Trophoblast cell (in vitro differentiated cells and primary cell): Measurements from ENCODE around the gene GABRR2.
"Not testable (repeated sequence)": the region's sequence is repeated elsewhere in the genome, so short reads cannot be mapped to it uniquely, and the experiment has no call there.

ENCODE experiments used
- DNase-seq, 2 donors: peaks; one replicate each; pipeline ENCODE4 v3.0.0-alpha.2; 2016
- H2AFZ ChIP-seq: 2 replicates; pipeline ENCODE4 v1.6.1; 2013; ENCODE audit warnings: low read length, moderate library complexity, mild to moderate bottlenecking; ENCODE audit not compliant: insufficient read depth, poor library complexity
- H2AK5ac ChIP-seq: 2 replicates; pipeline ENCODE4 v1.6.1; 2013; ENCODE audit warnings: mild to moderate bottlenecking, low read length
- H2BK120ac ChIP-seq: 2 replicates; pipeline ENCODE4 v1.6.1; 2013; ENCODE audit warnings: low read length, mild to moderate bottlenecking, moderate library complexity; ENCODE audit not compliant: insufficient read depth, poor library complexity
- H2BK12ac ChIP-seq: 2 replicates; pipeline ENCODE4 v1.6.1; 2013; ENCODE audit warnings: mild to moderate bottlenecking, low read length, moderate library complexity
- H2BK5ac ChIP-seq: 2 replicates; pipeline ENCODE4 v1.6.1; 2013; ENCODE audit warnings: low read length, low read depth, moderate library complexity, mild to moderate bottlenecking; ENCODE audit not compliant: poor library complexity
- H3K14ac ChIP-seq: 2 replicates; pipeline ENCODE4 v1.6.1; 2013; ENCODE audit warnings: mild to moderate bottlenecking, low read length
- H3K18ac ChIP-seq: 2 replicates; pipeline ENCODE4 v1.6.1; 2013; ENCODE audit warnings: mild to moderate bottlenecking, low read length
- H3K23ac ChIP-seq: 2 replicates; pipeline ENCODE4 v1.6.1; 2013; ENCODE audit warnings: low read length
- H3K27ac ChIP-seq: 2 replicates; pipeline ENCODE4 v1.5.1; 2013; ENCODE audit warnings: low read depth, mild to moderate bottlenecking, inconsistent platforms, low read length, moderate library complexity
- H3K27me3 ChIP-seq: 2 replicates; pipeline ENCODE4 v1.6.1; 2013; ENCODE audit warnings: inconsistent platforms, mild to moderate bottlenecking, low read length, moderate library complexity; ENCODE audit not compliant: insufficient read depth
- H3K36me3 ChIP-seq, 2 experiments: 1 replicate in 1 of 2; 2 replicates in 1 of 2; pipeline ENCODE4 v1.6.1; 2013; ENCODE audit warnings: low read length in 2 of 2, mild to moderate bottlenecking in 2 of 2, moderate library complexity in 1 of 2; ENCODE audit not compliant: insufficient read depth in 2 of 2, control insufficient read depth in 1 of 2
- H3K4ac ChIP-seq: 2 replicates; pipeline ENCODE4 v1.6.1; 2013; ENCODE audit warnings: low read depth, mild to moderate bottlenecking, low read length, moderate library complexity
- H3K4me1 ChIP-seq, 2 experiments: 1 replicate in 1 of 2; 2 replicates in 1 of 2; pipeline ENCODE4 v1.6.1; 2013; ENCODE audit warnings: low read length in 2 of 2, mild to moderate bottlenecking in 2 of 2, moderate library complexity in 1 of 2; ENCODE audit not compliant: insufficient read depth in 2 of 2, control insufficient read depth in 1 of 2
- H3K4me2 ChIP-seq: 2 replicates; pipeline ENCODE4 v1.6.1; 2013; ENCODE audit warnings: inconsistent platforms, mild to moderate bottlenecking, low read length, moderate library complexity
- H3K4me3 ChIP-seq: 2 replicates; pipeline ENCODE4 v1.5.1; 2013; ENCODE audit warnings: mild to moderate bottlenecking, low read depth, low read length, inconsistent platforms
- H3K79me1 ChIP-seq: one replicate; pipeline ENCODE4 v1.6.1; 2013; ENCODE audit warnings: low read length
- H3K79me2 ChIP-seq: 2 replicates; pipeline ENCODE4 v1.6.1; 2013; ENCODE audit warnings: low read length, mild to moderate bottlenecking; ENCODE audit not compliant: control insufficient read depth, insufficient read depth, poor library complexity
- H3K9ac ChIP-seq: 2 replicates; pipeline ENCODE4 v1.6.1; 2013; ENCODE audit warnings: mild to moderate bottlenecking, low read length
- H3K9me3 ChIP-seq: 2 replicates; pipeline ENCODE4 v1.6.1; 2013; ENCODE audit warnings: low read depth, mild to moderate bottlenecking, control low read depth, inconsistent platforms, low read length; ENCODE audit not compliant: insufficient read depth
- H4K12ac ChIP-seq: 2 replicates; pipeline ENCODE4 v1.6.1; 2013; ENCODE audit warnings: low read depth, mild to moderate bottlenecking, low read length, moderate library complexity
- H4K8ac ChIP-seq: 2 replicates; pipeline ENCODE4 v1.6.1; 2013; ENCODE audit warnings: low read depth, mild to moderate bottlenecking, low read length, moderate library complexity
- H4K91ac ChIP-seq: one replicate; pipeline ENCODE4 v1.6.1; 2013; ENCODE audit warnings: low read depth, mild to moderate bottlenecking, low read length, moderate library complexity
- WGBS: extraction: QIAGEN DNeasy Blood & Tissue Kit; methylation state at CpG from one replicate; pipeline ENCODE4 v1.1.7; 2013; ENCODE audit warnings: missing lambda C conversion rate; ENCODE audit not compliant: insufficient read length, insufficient coverage; ENCODE audit errors: extremely low coverage; 5-methylcytosine and 5-hydroxymethylcytosine counted together

GABRR2 gene

GRCh38 chr6:89311530-89311852, 3.6 kb downstream of the GABRR2 start:
- H2BK12ac ChIP-seq: no peak overlapping the region
- H3K4me3 ChIP-seq: no peak overlapping the region
- H3K9me3 ChIP-seq: no peaks in the 10 kb centered on the region
- peaks cover 0 to 7% of the 10 kb centered on the region in 2 experiments for H3K36me3 ChIP-seq
- no peak overlapping the region for H2BK120ac ChIP-seq
- no peak overlapping the region for H4K8ac ChIP-seq
- peaks cover 3% of the 10 kb centered on the region for H3K79me1 ChIP-seq
- H2BK5ac ChIP-seq: no peak overlapping the region
- H4K91ac ChIP-seq: no peak overlapping the region
- H3K4me1 ChIP-seq: peaks cover 20% of the 10 kb centered on the region in 2 experiments
- H3K4ac ChIP-seq: no peak overlapping the region
- H2AFZ ChIP-seq: no peak overlapping the region
- no peak overlapping the region for H2AK5ac ChIP-seq
- WGBS: no CpG with 5 or more reads among the region's 5 CpGs
- no peak overlapping the region for H4K12ac ChIP-seq
- DNase-seq: no peak
- H3K27ac ChIP-seq: no peak overlapping the region
- H3K27me3 ChIP-seq: no peaks in the 10 kb centered on the region
- no peak overlapping the region for H3K9ac ChIP-seq
- no peak overlapping the region for H3K4me2 ChIP-seq
- no peak overlapping the region for H3K18ac ChIP-seq
- no peaks in the 10 kb centered on the region for H3K79me2 ChIP-seq
- H3K23ac ChIP-seq: no peak overlapping the region
- H3K14ac ChIP-seq: no peak overlapping the region

GRCh38 chr6:89310929-89311328, 4.2 kb downstream of the GABRR2 start:
- Histone ChIP-seq H2BK5ac (no peak overlapping the region), H3K4me1 (peaks cover 20% of the 10 kb centered on the region in 2 experiments), H2BK12ac (no peak overlapping the region), H3K79me1 (peaks cover 3% of the 10 kb centered on the region), H3K4me3 (no peak overlapping the region), H3K18ac (no peak overlapping the region), H3K36me3 (peaks cover 0 to 7% of the 10 kb centered on the region in 2 experiments), H2AFZ (no peak overlapping the region), H4K12ac (no peak overlapping the region), H3K27ac (no peak overlapping the region), H3K27me3 (no peaks in the 10 kb centered on the region), H3K14ac (no peak overlapping the region), H3K9me3 (no peaks in the 10 kb centered on the region), H2BK120ac (no peak overlapping the region), H3K4me2 (no peak overlapping the region), H3K4ac (no peak overlapping the region), H3K23ac (no peak overlapping the region), H4K91ac (no peak overlapping the region), H2AK5ac (no peak overlapping the region), H3K79me2 (no peaks in the 10 kb centered on the region), H4K8ac (no peak overlapping the region), H3K9ac (no peak overlapping the region)
- peak; percentile 26 to 28 for DNase-seq
- WGBS: no CpG with 5 or more reads among the region's 11 CpGs

GRCh38 chr6:89308525-89309395, 6.3 kb downstream of the GABRR2 start:
- no peak overlapping the region for H2BK5ac ChIP-seq
- no peaks in the 10 kb centered on the region for H3K9me3 ChIP-seq
- no peaks in the 10 kb centered on the region for H3K36me3 ChIP-seq
- H3K14ac ChIP-seq: no peak overlapping the region
- H3K27me3 ChIP-seq: no peaks in the 10 kb centered on the region
- H3K9ac ChIP-seq: peak overlapping the region; percentile 56
- no peak overlapping the region for H3K4ac ChIP-seq
- H3K4me1 ChIP-seq: peaks cover 20% of the 10 kb centered on the region in 2 experiments
- no peak overlapping the region for H2AK5ac ChIP-seq
- H3K79me1 ChIP-seq: peaks cover 3% of the 10 kb centered on the region
- no peak overlapping the region for H3K4me3 ChIP-seq
- no peak overlapping the region for H2BK12ac ChIP-seq
- no peak overlapping the region for H2AFZ ChIP-seq
- H3K27ac ChIP-seq: no peak overlapping the region
- no peak for DNase-seq
- H3K79me2 ChIP-seq: no peaks in the 10 kb centered on the region
- WGBS: no CpG with 5 or more reads among the region's 9 CpGs
- no peak overlapping the region for H4K12ac ChIP-seq
- no peak overlapping the region for H3K23ac ChIP-seq
- no peak overlapping the region for H4K8ac ChIP-seq
- H3K4me2 ChIP-seq: no peak overlapping the region
- no peak overlapping the region for H3K18ac ChIP-seq
- H4K91ac ChIP-seq: no peak overlapping the region
- H2BK120ac ChIP-seq: no peak overlapping the region

GRCh38 chr6:89304517-89304916, 10.6 kb downstream of the GABRR2 start:
- not testable (repeated sequence) for H4K12ac ChIP-seq, H3K4me3 ChIP-seq, H3K27ac ChIP-seq, H3K9ac ChIP-seq, H3K36me3 ChIP-seq, H2BK5ac ChIP-seq, H4K8ac ChIP-seq, H2BK12ac ChIP-seq, H2BK120ac ChIP-seq, H3K9me3 ChIP-seq, H2AK5ac ChIP-seq, H3K27me3 ChIP-seq, H3K4ac ChIP-seq, H3K79me2 ChIP-seq, H3K79me1 ChIP-seq, H3K23ac ChIP-seq, H3K18ac ChIP-seq, H4K91ac ChIP-seq, H3K4me2 ChIP-seq, H2AFZ ChIP-seq, H3K4me1 ChIP-seq, H3K14ac ChIP-seq, DNase-seq
- no CpG with 5 or more reads among the region's 3 CpGs for WGBS
